Measurements from ENCODE around the gene TMEM245.

DNA sequence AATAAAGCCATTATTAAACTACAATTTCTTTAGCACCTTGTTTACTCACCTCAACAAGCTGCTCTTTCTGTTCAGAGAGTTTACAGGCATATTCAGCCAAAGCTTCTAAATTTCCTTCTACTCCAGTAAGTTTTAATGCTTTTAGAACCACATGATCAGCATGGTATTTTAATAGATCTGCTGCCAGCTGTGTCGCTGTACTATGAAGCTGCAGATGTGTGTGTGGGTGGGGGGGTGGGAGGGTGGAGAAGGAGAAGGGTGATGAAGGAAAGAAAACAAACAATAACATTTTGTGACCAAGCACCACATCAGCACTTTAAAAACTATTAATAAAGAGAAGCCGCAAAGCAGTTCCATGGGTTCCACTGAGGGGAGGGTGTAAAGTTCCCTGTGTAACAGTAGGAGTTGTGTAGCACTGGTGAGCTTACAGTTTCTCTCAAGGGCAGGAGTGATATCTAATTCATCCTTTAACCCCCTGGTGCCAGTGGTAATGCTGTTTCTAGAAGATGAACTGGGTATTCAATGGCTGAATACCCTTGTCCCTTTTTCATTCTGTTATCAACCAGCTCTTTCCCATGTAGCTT is 147.0 kb downstream of the TMEM245 start:
- TF ChIP-seq CTCF (conservative IDR thresholded peaks at IDR 0.05) (no peak), ZFX (IDR thresholded peaks at IDR 0.05) (no peak)

All from C4-2B (cell line).